Neural cell (in vitro differentiated cells): ENCODE data around the gene HIC2. TPM values are rescaled to one million over a fixed set of nuclear protein-coding genes. Genes with fewer than 3 reads are reported as not detected.

ENCODE experiments used
- polyA plus RNA-seq: library from polyadenylated mRNA; depleted of rRNA; stranded (reverse); fragments of >200 nt; gene quantifications from 2 replicates; pipeline ENCODE4 v1.2.3, GENCODE V29; 2014
- small RNA-seq, 3 experiments: library from RNA; depleted of rRNA; stranded (forward); fragments of <200 nt; gene quantifications; one replicate each; pipeline ENCODE3, GENCODE V24; 2012

The HIC2 gene
- polyA plus RNA-seq, 1 donor from 2014 or later: 19.0 TPM

Small RNA genes within 50 kb of the gene (small RNA-seq; reads per million reads assigned to genes)
- gene RF00492 (0 reads per million in 3 experiments), gene RN7SKP63 (0 reads per million in 3 experiments)

Other genes starting within 250 kb of the HIC2 start
- 0.26 and 0.66 TPM in 2 replicates for gene RIMBP3B, start 33.6 kb upstream of the HIC2 start, polyA plus RNA-seq
- 68.3 and 81.8 TPM in 2 replicates for gene TMEM191C, start 50.0 kb downstream of the HIC2 start, polyA plus RNA-seq
- 0.07 TPM in 1 of 2 replicates, not detected in the other for gene RIMBP3C, start 134.1 kb downstream of the HIC2 start, polyA plus RNA-seq
- 42.9 and 49.1 TPM in 2 replicates for gene UBE2L3, start 150.3 kb downstream of the HIC2 start, polyA plus RNA-seq
- 20.0 and 27.6 TPM in 2 replicates for gene YDJC, start 212.7 kb downstream of the HIC2 start, polyA plus RNA-seq
- 0.28 and 1.1 TPM in 2 replicates for gene CCDC116, start 215.4 kb downstream of the HIC2 start, polyA plus RNA-seq
- gene SDF2L1, start 224.9 kb downstream of the HIC2 start, polyA plus RNA-seq: 11.0 and 11.6 TPM in 2 replicates
- gene PPIL2, start 248.6 kb downstream of the HIC2 start, polyA plus RNA-seq: 43.0 and 47.3 TPM in 2 replicates